HuH-7 (cell line): ENCODE results near the gene SNX33.

Experiments used
- DNase-seq: peaks from one replicate; pipeline ENCODE4 v3.0.0; 2011; ENCODE audit warnings: low spot score

Gene SNX33

GRCh38 chr15:75641179-75641503, 6.6 kb upstream of the SNX33 start:
- no peak for DNase-seq

- DNase-seq, result no peak
Measured at GRCh38 chr15:75641603-75642002, 6.1 kb upstream of the SNX33 start.

GRCh38 chr15:75644376-75644775, 3.3 kb upstream of the SNX33 start:
- DNase-seq, result no peak

- no peak for DNase-seq
Measured at GRCh38 chr15:75646112-75646943, 1.4 kb upstream of the SNX33 start.

- DNase-seq, result peak; percentile 51
Measured at GRCh38 chr15:75646944-75647364, 758 bp upstream of the SNX33 start.

GRCh38 chr15:75648156-75649000, 666 bp downstream of the SNX33 start:
- peak; percentile 73 for DNase-seq

GRCh38 chr15:75649045-75649761, 1.5 kb downstream of the SNX33 start:
- DNase-seq, result no peak

- DNase-seq, result no peak
Measured at GRCh38 chr15:75649848-75650247, 2.1 kb downstream of the SNX33 start.

- no peak for DNase-seq
Measured at GRCh38 chr15:75650908-75651809, 3.4 kb downstream of the SNX33 start.

GRCh38 chr15:75651810-75652543, 4.3 kb downstream of the SNX33 start:
- no peak for DNase-seq

GRCh38 chr15:75653347-75653913, 5.7 kb downstream of the SNX33 start:
- no peak for DNase-seq

- no peak for DNase-seq
Measured at GRCh38 chr15:75654201-75654907, 6.6 kb downstream of the SNX33 start.

- DNase-seq, result no peak
Measured at GRCh38 chr15:75655931-75656330, 8.2 kb downstream of the SNX33 start.

GRCh38 chr15:75656331-75656730, 8.6 kb downstream of the SNX33 start:
- DNase-seq, result no peak

- no peak for DNase-seq
Measured at GRCh38 chr15:75656813-75657212, 9.1 kb downstream of the SNX33 start.

- DNase-seq, result no peak
Measured at GRCh38 chr15:75659141-75659771, 11.5 kb downstream of the SNX33 start.

GRCh38 chr15:75659928-75660645, 12.4 kb downstream of the SNX33 start:
- DNase-seq, result no peak

- no peak for DNase-seq
Measured at GRCh38 chr15:75661100-75661755, 13.5 kb downstream of the SNX33 start.
